Measurements from ENCODE around the gene RS1. TPM values are rescaled to one million over a fixed set of nuclear protein-coding genes. Genes with fewer than 3 reads are reported as not detected.

RS1 gene
- polyA plus RNA-seq, 2 of the 4 experiments (the other 2 are of a cell fraction) = not detected

GRCh38 chrX:18677161-18677869 is 5.4 kb upstream of the RS1 start:
- ATAC-seq (no peak), DNase-seq (ENCODE audit: low read depth in 1 of 2, low spot score in 1 of 2) (no peak), FAIRE-seq (no peak)
- H3K4me1 ChIP-seq = peaks cover 13% of the 10 kb centered on the region; the same call in 2 of the 3 replicates
- ChIA-PET POLR2A (interaction anchor here (0.9 kb wide), 1 partner anchor 37 kb away, joined by 3 read pairs; no protein-coding TSS in a partner anchor), CTCF (interaction anchor here (1.1 to 3.7 kb wide), 6 partner anchors 11 to 257 kb away, joined by 3 to 23 read pairs (median 5); no protein-coding TSS in a partner anchor)
- H3K27ac ChIP-seq = peak overlapping the region in 1 of 2 experiments; percentile 21; a peak in 1 of 6 replicates
- H3K9me3 ChIP-seq = no peaks in the 10 kb centered on the region
- no peak overlapping the region for H3K4me3 ChIP-seq
- no peak overlapping the region for H3K4me2 ChIP-seq
- no peak for TF ChIP-seq BCL3 (IDR thresholded peaks at IDR 0.05)
- TF ChIP-seq SREBF2 (IDR thresholded peaks at IDR 0.05) = no peak
- TF ChIP-seq EP300 (IDR thresholded peaks at IDR 0.05) = no peak
- TF ChIP-seq REST (IDR thresholded peaks at IDR 0.05) = no peak
- TF ChIP-seq RNF2 (IDR thresholded peaks at IDR 0.05; ENCODE audit: borderline replicate concordance, low read depth) = no peak
- no peak for TF ChIP-seq NR3C1 (IDR thresholded peaks at IDR 0.05)
- TF ChIP-seq RARB (CRISPR knock-in tag; IDR thresholded peaks at IDR 0.05) = no peak
- TF ChIP-seq JUNB (IDR thresholded peaks at IDR 0.05) = no peak
- TF ChIP-seq ELK1 (IDR thresholded peaks at IDR 0.05; ENCODE audit: low read depth, low read length) = no peak
- TF ChIP-seq CHD2 (IDR thresholded peaks at IDR 0.05; ENCODE audit: low read length, partially characterized antibody) = no peak
- no peak for TF ChIP-seq RCOR1 (IDR thresholded peaks at IDR 0.05; ENCODE audit: low read depth, low read length)
- no peak for TF ChIP-seq ATOH8 (CRISPR knock-in tag; IDR thresholded peaks at IDR 0.05; ENCODE audit: low read depth)
- TF ChIP-seq NFE2L2 (conservative IDR thresholded peaks at IDR 0.05; ENCODE audit: low read length) = no peak
- no peak for TF ChIP-seq BHLHE40 (IDR thresholded peaks at IDR 0.05; ENCODE audit: low read depth, low read length)
- no peak for TF ChIP-seq HOXA7 (CRISPR knock-in tag; IDR thresholded peaks at IDR 0.05)
- no peak for TF ChIP-seq SMC3 (IDR thresholded peaks at IDR 0.05)
- TF ChIP-seq CTCF (IDR thresholded peaks at IDR 0.05) = no peak
- no peak for TF ChIP-seq HOXB5 (CRISPR knock-in tag; IDR thresholded peaks at IDR 0.05)
- WGBS (ENCODE audit: missing lambda C conversion rate) = 86% methylated on average over 17 of the region's 17 CpGs
